Ovary (tissue), 3 donors: Measurements from ENCODE around the gene GZMA.

Experiments
- CTCF ChIP-seq, 3 donors: fragments of 450-650 bp in 2 of 3; fragments of 200-600 bp in 1 of 3; IDR thresholded peaks; one replicate each; pipeline versions ENCODE4 v1.5.1 to v1.8.0; 2016 to 2022; ENCODE audit warnings: antibody characterized with exemption in 3 of 3, mild to moderate bottlenecking in 1 of 3
- EP300 ChIP-seq: sonication (generic); formaldehyde crosslinking; IDR thresholded peaks from one replicate; pipeline ENCODE4 v1.6.1; 2017; ENCODE audit warnings: antibody characterized with exemption
- POLR2A ChIP-seq: fragments of 450-650 bp; IDR thresholded peaks from one replicate; pipeline ENCODE4 v1.6.1; 2017; ENCODE audit warnings: antibody characterized with exemption, mild to moderate bottlenecking, moderate library complexity
- donor health status: DM: no; HTN: no; CAD: no.

DNA sequence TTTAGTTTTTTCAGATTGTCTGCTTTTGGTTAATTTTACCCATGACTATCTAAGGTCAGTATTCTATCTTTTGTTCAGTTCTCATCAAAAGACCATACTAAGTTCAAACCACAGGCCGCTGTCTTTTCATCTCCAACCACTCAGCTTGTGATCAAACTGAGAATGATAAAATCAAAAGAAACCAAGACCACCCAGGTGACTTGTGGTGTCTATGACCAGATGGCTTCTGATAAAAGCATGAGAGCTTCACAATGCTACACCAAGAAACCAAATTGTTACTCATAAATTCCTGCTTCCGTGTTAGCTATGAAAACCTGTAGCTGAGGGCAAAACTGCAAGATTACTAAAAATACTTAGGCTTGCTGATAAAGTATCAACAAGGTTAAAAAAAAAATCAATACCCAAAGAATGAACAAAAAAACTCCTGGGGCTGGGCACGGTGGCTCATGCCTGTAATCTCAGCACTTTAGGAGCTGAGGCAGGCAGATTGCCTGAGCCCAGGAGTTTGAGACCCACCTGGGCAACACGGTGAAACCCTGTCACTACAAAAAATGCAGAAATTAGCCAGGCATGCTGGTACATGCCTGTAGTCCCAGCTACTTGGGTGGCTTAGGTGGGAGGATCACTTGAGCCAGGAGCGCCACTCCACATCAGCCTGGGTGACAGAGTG lies 31.7 kb downstream of the GZMA start:
- no peak for TF ChIP-seq CTCF (IDR thresholded peaks at IDR 0.05)
- no peak for TF ChIP-seq POLR2A
- TF ChIP-seq EP300, result no peak
